ENCODE data around the gene MCF2L2.

DNA sequence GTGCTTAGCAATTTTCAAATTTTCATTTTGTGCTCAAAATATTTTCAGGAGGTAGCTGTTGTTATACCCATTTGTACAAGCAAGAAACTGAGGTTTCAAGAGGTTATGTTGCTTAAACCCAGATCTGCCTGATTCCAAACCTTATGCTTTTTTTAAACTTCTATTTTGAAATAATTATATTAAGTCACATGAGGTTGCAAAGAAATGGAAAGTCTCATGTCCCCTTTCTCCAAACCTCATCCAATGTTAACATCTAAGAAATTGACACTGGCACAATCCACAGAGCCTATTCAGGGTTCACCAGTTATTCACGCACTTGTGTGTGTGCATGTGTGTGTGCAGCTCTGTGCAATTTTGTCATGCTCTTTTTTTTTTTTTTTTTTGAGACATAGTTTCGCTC is 140.3 kb downstream of the MCF2L2 start:
- TF ChIP-seq SIN3A (IDR thresholded peaks at IDR 0.05; ENCODE audit: borderline replicate concordance, insufficient read depth, low read length) = no peak
- no peak for TF ChIP-seq REST (IDR thresholded peaks at IDR 0.05; ENCODE audit: insufficient read depth in 1 of 2, low read depth in 2 of 2, low read length in 2 of 2)
- TF ChIP-seq POLR2AphosphoS5 (IDR thresholded peaks at IDR 0.05; ENCODE audit: low read depth, low read length) = no peak
- no peak for TF ChIP-seq TAF1 (IDR thresholded peaks at IDR 0.05; ENCODE audit: borderline replicate concordance, insufficient read depth, low read length)
- no peak for TF ChIP-seq FOXP2 (optimal IDR thresholded peaks at IDR 0.05; ENCODE audit: borderline replicate concordance, extremely low read depth, extremely low read length, insufficient read depth)

All from PFSK-1 (cell line).